GM12874 (cell line): ENCODE data around the gene RAP1B.

Experiments used
- TF ChIP-seq, protein P1 (sequence below): IDR thresholded peaks from 2 replicates; pipeline ENCODE4 v1.5.1; 2011; ENCODE audit warnings: low read depth, mild to moderate bottlenecking, control low read depth, low read length, moderate library complexity; ENCODE audit not compliant: insufficient read depth

The RAP1B gene

DNA sequence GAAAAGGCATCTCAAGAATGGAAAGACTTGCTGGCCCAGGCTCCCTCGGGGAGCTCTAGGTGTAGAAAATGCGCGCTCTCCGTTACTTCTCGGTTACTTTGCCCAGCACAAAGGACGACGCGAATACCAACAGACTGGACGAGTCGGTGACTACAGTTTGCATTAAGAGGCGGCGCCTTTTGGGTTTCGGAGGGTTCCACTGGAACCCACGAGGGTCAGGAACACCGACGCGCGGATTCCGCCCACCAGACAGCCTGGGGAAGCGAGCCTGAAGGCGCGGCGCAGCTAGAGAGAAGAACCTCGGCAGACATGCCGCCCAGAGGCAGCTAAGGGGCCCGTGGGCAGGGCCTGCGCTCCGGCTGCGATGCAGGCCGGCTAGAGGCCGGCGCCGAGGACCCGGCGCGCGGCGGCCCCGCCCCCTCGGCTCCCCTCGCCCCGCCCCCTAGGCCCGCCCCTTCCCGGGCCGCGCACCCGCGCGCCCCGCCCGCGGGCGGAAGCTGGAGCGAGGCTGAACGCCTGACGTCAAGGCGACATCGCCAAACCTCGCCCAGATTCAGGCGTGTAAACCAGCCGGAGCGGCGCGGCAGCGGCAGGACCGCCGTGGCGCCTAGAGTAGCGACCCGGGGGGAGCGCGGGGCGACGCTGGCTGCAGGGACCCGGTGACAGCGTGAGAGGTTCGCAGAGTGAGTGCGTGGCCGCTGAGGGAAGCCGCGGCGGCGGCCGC, at the start of gene RAP1B:
Gene RAP1B, plus strand, starts transcription at position 530 of the 724 bp plus-strand sequence. CDS start 37,826 bp downstream, outside the sequence.
- TF ChIP-seq, protein P1, sequence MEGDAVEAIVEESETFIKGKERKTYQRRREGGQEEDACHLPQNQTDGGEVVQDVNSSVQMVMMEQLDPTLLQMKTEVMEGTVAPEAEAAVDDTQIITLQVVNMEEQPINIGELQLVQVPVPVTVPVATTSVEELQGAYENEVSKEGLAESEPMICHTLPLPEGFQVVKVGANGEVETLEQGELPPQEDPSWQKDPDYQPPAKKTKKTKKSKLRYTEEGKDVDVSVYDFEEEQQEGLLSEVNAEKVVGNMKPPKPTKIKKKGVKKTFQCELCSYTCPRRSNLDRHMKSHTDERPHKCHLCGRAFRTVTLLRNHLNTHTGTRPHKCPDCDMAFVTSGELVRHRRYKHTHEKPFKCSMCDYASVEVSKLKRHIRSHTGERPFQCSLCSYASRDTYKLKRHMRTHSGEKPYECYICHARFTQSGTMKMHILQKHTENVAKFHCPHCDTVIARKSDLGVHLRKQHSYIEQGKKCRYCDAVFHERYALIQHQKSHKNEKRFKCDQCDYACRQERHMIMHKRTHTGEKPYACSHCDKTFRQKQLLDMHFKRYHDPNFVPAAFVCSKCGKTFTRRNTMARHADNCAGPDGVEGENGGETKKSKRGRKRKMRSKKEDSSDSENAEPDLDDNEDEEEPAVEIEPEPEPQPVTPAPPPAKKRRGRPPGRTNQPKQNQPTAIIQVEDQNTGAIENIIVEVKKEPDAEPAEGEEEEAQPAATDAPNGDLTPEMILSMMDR = no peak

DNA sequence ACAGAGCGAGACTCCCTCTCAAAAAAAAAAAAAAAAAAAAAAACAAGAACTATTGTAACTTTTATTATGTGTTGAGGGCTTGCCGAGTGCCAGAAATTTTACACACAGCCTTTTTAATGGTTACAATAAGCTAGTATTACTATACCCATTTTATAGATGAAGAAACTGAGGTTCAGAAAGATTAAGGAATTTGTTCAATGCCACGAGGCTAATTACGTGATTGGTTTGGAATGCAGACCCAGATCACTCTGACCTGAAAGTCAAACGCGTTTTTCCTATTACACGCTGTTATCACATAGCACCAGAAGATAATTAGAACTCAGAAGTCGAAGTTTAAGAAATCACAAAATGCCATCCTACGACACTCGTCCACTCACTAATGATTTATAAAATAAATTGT, 48.9 kb upstream of the RAP1B start:
- TF ChIP-seq, protein P1 = no peak

DNA sequence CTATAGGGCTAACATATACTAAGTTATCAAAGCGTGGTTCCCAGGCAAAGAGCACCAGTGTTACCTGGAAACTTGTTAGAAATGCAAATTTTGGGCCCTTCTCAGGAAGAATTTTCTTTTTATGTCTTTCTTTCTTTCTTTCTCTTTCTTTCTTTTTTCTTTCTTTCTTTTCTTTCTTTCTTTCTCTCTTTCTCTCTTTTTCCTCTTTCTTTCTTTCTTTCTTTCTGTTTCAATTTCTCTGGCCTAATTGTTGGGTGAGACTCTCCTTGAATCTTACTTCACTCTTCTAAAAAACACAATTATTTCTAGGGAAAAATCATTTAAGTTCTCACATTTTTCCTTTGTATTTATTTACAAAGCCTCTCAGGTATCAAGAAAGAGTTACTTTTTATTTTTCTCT, 46.5 kb upstream of the RAP1B start:
- TF ChIP-seq, protein P1 = no peak

DNA sequence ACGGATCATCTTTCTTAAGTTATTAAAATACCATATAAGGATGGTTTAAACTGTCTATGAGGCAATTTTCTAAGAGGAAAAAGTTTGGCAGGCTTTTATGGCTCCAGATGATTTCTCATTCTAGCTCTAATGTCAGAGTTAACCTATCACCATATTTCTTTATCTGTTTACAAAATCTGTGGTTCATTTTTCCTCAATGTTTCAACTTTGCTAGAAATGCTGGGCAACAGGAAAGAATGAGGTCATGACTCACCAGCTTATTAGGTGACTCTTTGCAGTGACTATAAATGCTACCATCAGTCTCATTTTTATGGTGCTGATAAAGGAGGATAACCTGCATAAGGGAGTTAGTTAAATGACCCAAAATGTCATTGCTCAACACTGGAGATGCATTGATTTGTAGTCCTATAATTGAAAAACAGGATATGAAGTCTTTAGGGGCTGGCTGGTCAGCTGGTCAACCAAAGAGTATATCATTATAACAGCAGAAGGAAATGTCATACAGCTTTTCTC, 45.3 kb upstream of the RAP1B start:
- TF ChIP-seq, protein P1 = no peak

DNA sequence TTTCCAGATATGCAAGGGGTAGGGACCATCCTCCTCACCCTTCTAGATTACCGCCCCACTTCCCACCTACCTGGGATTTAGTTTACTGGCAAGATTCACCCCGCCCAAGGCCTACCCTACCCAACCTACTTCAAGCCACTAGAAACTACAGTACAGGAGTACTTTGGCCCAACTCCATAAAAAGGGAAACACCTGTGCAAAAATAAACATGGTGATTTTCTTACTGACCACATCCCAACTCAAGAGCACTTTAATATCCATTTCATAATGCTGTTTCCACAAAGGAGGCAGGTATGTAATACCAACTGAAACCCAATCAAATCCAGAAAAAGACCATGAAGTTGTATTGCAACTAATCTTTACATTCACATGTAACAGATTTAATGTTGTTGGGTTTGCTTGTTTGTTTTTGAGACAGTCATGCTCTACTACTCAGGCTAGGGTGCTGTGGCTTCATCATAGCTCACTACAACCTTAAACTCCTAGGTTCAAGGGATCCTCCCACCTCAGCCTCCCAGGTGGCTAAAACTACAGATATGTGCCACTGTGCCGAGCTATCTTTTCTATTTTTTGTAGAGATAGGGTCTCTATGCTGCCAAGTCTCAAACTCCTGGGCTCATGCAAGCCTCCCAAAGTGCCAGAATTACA, 41.7 kb upstream of the RAP1B start:
- TF ChIP-seq, protein P1 = no peak

DNA sequence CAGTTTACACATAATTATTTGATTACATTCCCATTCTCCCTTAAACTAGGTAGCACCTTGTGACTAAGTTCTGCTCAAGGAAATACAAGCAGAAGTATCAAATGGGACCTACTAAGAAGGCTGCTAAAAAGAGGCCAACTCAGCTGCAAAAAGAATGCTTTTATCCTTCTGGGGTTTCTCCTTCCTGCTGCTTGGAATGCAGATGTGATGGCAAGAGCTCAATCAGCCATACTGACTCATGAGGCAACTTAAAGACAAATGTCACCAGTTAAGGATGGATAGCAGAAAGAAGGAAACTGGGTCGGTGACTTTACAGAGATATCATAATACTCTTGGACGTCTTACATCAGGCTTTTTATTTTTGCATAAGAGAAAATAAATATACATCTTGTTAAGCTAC, 38.0 kb upstream of the RAP1B start:
- TF ChIP-seq, protein P1 = no peak

DNA sequence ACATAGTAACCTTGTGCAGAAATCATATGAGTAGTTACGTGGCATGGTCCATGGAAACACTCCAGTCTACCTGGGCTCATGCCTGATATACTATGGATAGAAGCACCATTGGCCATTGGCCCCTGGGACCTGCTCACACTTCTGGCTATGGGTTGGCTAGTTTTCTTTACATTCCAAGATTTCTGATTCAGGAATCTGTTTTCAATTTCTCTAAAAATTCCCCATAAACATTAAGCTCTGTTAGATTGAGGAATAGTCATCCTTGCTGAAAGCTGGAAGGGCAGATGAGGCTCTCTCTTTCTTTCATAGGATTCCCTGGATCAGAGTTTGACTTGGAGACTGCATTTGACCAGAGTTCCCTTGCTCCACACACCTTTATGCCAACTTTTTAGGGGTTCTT, 37.3 kb upstream of the RAP1B start:
- TF ChIP-seq, protein P1 = no peak
